Esophagus squamous epithelium (tissue), 5 donors: ENCODE results near the gene ARHGAP26. TPM values are rescaled to one million over a fixed set of nuclear protein-coding genes. Genes with fewer than 3 reads are reported as not detected.
"Not testable (repeated sequence)": the region's sequence is repeated elsewhere in the genome, so short reads cannot be mapped to it uniquely, and the experiment has no call there.

ENCODE experiments used
- DNase-seq: peaks from one replicate; lab custom pipeline; 2025; lab: John Stamatoyannopoulos, UW
- H3K27ac ChIP-seq, 4 donors: fragments of 200-600 bp; sonication (generic); one replicate each; pipeline ENCODE4 v1.5.1; 2016 to 2019; ENCODE audit warnings: mild to moderate bottlenecking in 1 of 4
- H3K27me3 ChIP-seq, 4 donors: fragments of 200-600 bp; sonication (generic); 1 replicate in 3 of 4; 2 replicates in 1 of 4; pipeline versions ENCODE4 v1.5.1 to v1.6.0; 2017 to 2021; ENCODE audit warnings: antibody characterized with exemption in 1 of 4
- H3K36me3 ChIP-seq, 3 donors: fragments of 200-600 bp; sonication (generic); one replicate each; pipeline ENCODE4 v1.5.1; 2016 to 2019
- H3K4me1 ChIP-seq, 3 donors: fragments of 200-600 bp; sonication (generic); one replicate each; pipeline ENCODE4 v1.5.1; 2017 to 2019
- H3K4me3 ChIP-seq, 4 donors: fragments of 200-600 bp; sonication (generic); 1 replicate in 3 of 4; 2 replicates in 1 of 4; pipeline ENCODE4 v1.5.1; 2016 to 2019; ENCODE audit warnings: mild to moderate bottlenecking in 2 of 4, moderate library complexity in 1 of 4
- H3K9me3 ChIP-seq, 3 donors: fragments of 200-600 bp; sonication (generic); one replicate each; pipeline ENCODE4 v1.5.1; 2016 to 2019
- CTCF ChIP-seq, 6 experiments: fragments of 450-650 bp in 4 of 6; fragments of 200-600 bp in 2 of 6; sonication (generic) in 2 of 6; IDR thresholded peaks; one replicate each; pipeline ENCODE4 v1.5.1; 2016 to 2019; ENCODE audit warnings: antibody characterized with exemption in 6 of 6, mild to moderate bottlenecking in 4 of 6, moderate library complexity in 4 of 6
- POLR2A ChIP-seq, 4 donors: fragments of 450-650 bp; IDR thresholded peaks; one replicate each; pipeline ENCODE4 v1.6.1; 2017; ENCODE audit warnings: antibody characterized with exemption in 4 of 4, mild to moderate bottlenecking in 4 of 4, moderate library complexity in 3 of 4
- WGBS, 2 donors: methylation state at CpG; one replicate each; pipeline ENCODE4 v1.1.5; 2018; 5-methylcytosine and 5-hydroxymethylcytosine counted together
- intact Hi-C: fragments of 100-400 bp; cut with DNase I; formaldehyde crosslinking; loops from one replicate; pipeline ENCODE4 v1.15.0; 2022
- total RNA-seq, 4 donors: library from RNA; depleted of rRNA; stranded (reverse); fragments of >200 nt; gene quantifications; one replicate each; pipeline ENCODE4 v1.1.0, GENCODE V29; 2016
- donor health status: DM: yes; HTN: yes; CAD: no.

Gene ARHGAP26
- total RNA-seq, 4 donors from 2014 or later = 4.4 to 18.7 (median 15.4) TPM

GRCh38 chr5:143118222-143118621 lies 348.0 kb downstream of the ARHGAP26 start:
- 77 to 95% methylated on average over 3 of the region's 3 CpGs for WGBS, 2 donors
- TF ChIP-seq POLR2A (IDR thresholded peaks at IDR 0.05) (no peak), CTCF (IDR thresholded peaks at IDR 0.05) (no peak)
- no peak for DNase-seq
- Histone ChIP-seq H3K4me3 (no peak overlapping the region), H3K4me1 (peaks cover 0 to 13% (median 0%) of the 10 kb centered on the region in 3 donors), H3K27ac (no peak overlapping the region), H3K27me3 (no peaks in the 10 kb centered on the region), H3K9me3 (no peaks in the 10 kb centered on the region), H3K36me3 (no peaks in the 10 kb centered on the region)
- intact Hi-C loops = no loop called here

- intact Hi-C loops, DNase-seq, H3K27ac ChIP-seq, H3K27me3 ChIP-seq, H3K4me3 ChIP-seq, H3K36me3 ChIP-seq, H3K9me3 ChIP-seq: not testable (repeated sequence)
- peaks cover 0 to 13% (median 0%) of the 10 kb centered on the region in 3 donors for H3K4me1 ChIP-seq
- 84 to 86% methylated on average over 2 to 3 of the region's 3 CpGs for WGBS, 2 donors
Observed at GRCh38 chr5:143118818-143119217, 348.6 kb downstream of the ARHGAP26 start.

- Histone ChIP-seq H3K27me3 (no peaks in the 10 kb centered on the region), H3K4me3 (no peak overlapping the region), H3K9me3 (no peaks in the 10 kb centered on the region), H3K27ac (no peak overlapping the region), H3K36me3 (no peaks in the 10 kb centered on the region), H3K4me1 (peaks cover 0 to 13% (median 0%) of the 10 kb centered on the region in 3 donors)
- no peak for DNase-seq
- no peak for TF ChIP-seq CTCF (IDR thresholded peaks at IDR 0.05)
- TF ChIP-seq POLR2A (IDR thresholded peaks at IDR 0.05) = no peak
- 51 to 69% methylated on average over 2 of the region's 2 CpGs for WGBS, 2 donors
- intact Hi-C loops = no loop called here
Observed at GRCh38 chr5:143119291-143119769, 349.2 kb downstream of the ARHGAP26 start.

- peaks cover 0 to 13% (median 0%) of the 10 kb centered on the region in 3 donors for H3K4me1 ChIP-seq
- 76 to 79% methylated on average over 3 of the region's 3 CpGs for WGBS, 2 donors
- no peaks in the 10 kb centered on the region for H3K27me3 ChIP-seq
- H3K36me3 ChIP-seq = no peaks in the 10 kb centered on the region
- intact Hi-C loops = no loop called here
- no peaks in the 10 kb centered on the region for H3K9me3 ChIP-seq
- no peak overlapping the region for H3K4me3 ChIP-seq
- no peak overlapping the region for H3K27ac ChIP-seq
- no peak for TF ChIP-seq POLR2A (IDR thresholded peaks at IDR 0.05)
- TF ChIP-seq CTCF (IDR thresholded peaks at IDR 0.05) = no peak
- DNase-seq = no peak
Observed at GRCh38 chr5:143119881-143120341, 349.7 kb downstream of the ARHGAP26 start.

GRCh38 chr5:143120460-143121134 lies 350.4 kb downstream of the ARHGAP26 start:
- Histone ChIP-seq H3K9me3 (no peaks in the 10 kb centered on the region), H3K4me3 (no peak overlapping the region), H3K4me1 (peaks cover 0 to 13% (median 0%) of the 10 kb centered on the region in 3 donors), H3K27ac (no peak overlapping the region), H3K27me3 (no peaks in the 10 kb centered on the region), H3K36me3 (no peaks in the 10 kb centered on the region)
- 77 to 87% methylated on average over 5 of the region's 5 CpGs for WGBS, 2 donors
- TF ChIP-seq POLR2A (IDR thresholded peaks at IDR 0.05) (no peak), CTCF (IDR thresholded peaks at IDR 0.05) (no peak)
- intact Hi-C loops = no loop called here
- DNase-seq = no peak
